ENCODE measurements around the gene RASGRF2.
"Not testable (repeated sequence)": the region's sequence is repeated elsewhere in the genome, so short reads cannot be mapped to it uniquely, and the experiment has no call there.

Gene RASGRF2

GRCh38 chr5:81023261-81023970 lies 63.3 kb downstream of the RASGRF2 start:
- DNase-seq, result no peak

GRCh38 chr5:81027481-81028058 lies 67.4 kb downstream of the RASGRF2 start:
- DNase-seq, result no peak

DNA sequence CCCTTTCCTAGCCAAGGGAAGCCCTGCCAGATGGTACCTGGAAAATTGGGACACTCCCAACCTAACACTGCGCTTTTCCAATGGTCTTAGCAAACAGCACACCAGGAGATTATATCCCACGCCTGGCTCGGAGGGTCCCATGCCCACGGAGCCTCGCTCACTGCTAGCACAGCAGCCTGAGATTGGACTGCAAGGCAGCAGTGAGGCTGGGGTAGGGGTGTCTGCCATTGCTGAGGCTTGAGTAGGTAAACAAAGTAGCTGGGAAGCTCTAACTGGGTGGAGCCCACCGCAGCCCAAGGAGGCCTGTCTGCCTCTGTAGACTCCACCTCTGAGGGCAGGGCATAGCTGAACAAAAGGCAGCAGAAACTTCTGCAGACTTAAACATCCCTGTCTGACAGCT lies 68.7 kb downstream of the RASGRF2 start:
- DNase-seq, result not testable (repeated sequence)

GRCh38 chr5:81029736-81030135 lies 69.6 kb downstream of the RASGRF2 start:
- not testable (repeated sequence) for DNase-seq

DNA sequence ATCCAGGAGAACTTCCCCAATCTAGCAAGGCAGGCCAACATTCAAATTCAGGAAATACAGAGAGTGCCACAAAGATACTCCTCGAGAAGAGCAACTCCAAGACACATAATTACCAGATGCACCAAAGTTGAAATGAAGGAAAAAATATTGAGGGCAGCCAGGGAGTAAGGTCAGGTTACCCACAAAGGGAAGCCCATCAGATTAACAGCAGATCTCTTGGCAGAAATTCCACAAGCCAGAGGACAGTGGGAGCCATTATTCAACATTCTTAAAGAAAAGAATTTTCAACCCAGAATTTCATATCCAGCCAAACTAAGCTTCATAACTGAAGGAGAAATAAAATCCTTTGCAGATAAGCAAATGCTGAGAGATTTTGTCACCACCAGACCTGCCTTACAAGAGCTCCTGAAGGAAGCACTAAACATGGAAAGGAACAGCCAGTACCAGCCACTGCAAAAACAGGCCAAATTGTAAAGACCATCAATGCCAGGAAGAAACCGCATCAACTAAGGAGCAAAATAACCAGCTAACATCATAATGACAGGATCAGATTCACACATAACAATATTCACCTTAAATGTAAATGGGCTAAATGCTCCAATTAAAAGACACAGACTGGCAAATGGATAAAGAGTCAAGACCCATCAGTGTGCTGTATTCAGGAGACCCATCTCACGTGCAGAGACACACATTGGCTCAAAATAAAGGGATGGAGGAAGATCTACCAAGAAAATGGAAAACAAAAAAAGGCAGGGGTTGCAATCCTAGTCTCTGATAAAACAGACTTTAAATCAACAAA lies 70.3 kb downstream of the RASGRF2 start:
- not testable (repeated sequence) for DNase-seq

GRCh38 chr5:81035522-81035921 lies 75.4 kb downstream of the RASGRF2 start:
- no peak for DNase-seq

DNA sequence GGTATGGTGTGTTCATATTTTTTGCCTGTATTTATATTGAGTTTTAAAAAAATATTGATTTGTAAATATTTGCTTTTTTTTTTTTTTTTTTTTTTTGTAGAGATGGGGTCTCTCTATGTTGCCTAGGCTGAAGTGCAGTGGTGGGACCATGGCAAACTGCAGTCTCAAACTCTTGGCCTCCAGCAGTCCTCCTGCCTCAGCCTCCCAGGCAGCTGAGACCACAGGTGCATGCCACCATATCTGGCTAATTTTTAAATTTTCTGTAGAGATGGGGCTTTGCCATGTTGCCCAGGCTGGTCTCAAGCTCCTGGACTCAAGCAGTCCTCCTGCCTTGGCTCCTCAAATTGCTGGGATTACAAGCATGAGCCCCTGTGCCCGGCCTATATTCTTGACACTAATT lies 78.3 kb downstream of the RASGRF2 start:
- no peak for DNase-seq

GRCh38 chr5:81044868-81045267 lies 84.7 kb downstream of the RASGRF2 start:
- no peak for DNase-seq

DNA sequence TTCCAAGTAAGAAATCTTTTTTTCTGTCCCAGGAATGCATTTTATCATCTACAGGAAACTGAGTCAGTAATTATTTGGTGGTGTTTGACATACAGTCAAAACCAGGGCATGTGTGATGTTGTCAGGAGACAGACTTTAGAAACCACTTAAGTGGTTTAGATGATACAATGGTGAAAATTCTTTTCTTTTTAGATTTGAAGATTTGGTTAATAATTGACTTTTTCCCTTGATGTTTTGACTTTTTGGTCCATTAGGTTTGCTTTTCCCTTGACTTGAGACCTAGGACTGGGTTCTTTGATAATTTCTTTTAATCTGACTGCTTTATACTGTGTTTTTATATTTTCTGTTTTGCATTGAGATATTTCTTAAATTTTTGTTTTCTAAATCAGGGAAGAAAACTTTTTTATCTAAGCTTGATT lies 85.2 kb downstream of the RASGRF2 start:
- no peak for DNase-seq

- no peak for DNase-seq
Observed at GRCh38 chr5:81046041-81046440, 85.9 kb downstream of the RASGRF2 start.

DNA sequence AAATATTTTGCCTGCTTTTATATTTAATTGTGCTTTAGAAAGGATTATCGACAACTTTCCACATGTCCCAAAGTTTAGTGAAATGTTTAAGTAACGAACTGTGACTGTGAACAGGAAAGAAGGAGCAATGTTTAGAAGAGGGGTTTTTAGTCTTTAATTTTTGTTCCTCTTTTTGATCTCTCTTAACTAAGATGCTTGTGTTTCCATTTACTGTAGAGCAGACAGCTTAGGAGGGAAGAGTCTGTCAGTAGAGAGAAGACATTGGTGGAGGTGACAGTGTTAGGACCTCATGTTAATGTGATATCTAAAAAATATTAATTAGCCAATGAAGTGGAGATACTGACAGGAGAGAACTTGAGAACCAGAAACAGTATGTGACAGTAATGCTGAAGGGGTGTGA lies 92.2 kb downstream of the RASGRF2 start:
- no peak for DNase-seq

GRCh38 chr5:81053282-81053681 lies 93.1 kb downstream of the RASGRF2 start:
- not testable (repeated sequence) for DNase-seq

DNA sequence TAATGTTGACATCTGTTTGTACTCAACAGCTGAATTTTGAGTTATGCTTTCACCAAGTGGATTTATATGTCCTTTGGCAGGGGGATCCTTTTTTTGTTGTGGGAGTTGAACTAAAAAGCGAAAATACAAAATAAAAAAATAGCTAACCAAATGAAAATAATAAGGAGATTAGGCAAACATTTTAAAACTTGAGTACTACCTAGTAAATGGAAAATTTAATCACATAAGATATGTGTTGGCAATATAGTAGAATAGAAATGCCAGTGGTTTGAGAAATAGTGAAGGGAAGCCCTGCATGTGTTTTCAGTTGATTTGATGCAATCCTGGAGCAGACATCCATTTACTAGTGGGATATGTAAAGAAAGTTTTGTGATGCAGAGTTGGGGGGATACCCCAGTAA lies 98.0 kb downstream of the RASGRF2 start:
- DNase-seq, result no peak

DNA sequence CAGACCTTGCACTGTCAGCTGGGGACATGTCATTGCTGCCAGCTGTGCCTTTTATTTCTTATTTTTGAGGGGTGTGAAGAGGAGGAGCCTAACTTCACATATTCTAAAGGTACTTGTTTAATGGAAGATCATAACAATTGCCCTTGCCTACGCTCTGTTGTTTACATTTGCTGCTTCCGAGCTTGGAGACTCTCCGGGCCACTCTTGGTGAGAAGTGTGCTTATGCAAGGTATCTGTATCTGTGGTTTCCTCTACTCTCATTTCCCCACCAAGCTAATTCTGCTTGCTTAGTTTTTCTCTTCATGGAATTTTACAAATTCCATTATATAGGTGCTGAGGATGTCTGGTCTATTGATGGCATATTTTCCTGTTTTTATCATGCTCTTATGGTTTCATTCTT lies 105.3 kb downstream of the RASGRF2 start:
- DNase-seq, result no peak

- DNase-seq, result no peak
Observed at GRCh38 chr5:81066102-81066501, 105.9 kb downstream of the RASGRF2 start.

- DNase-seq, result no peak
Observed at GRCh38 chr5:81067406-81067805, 107.2 kb downstream of the RASGRF2 start.

DNA sequence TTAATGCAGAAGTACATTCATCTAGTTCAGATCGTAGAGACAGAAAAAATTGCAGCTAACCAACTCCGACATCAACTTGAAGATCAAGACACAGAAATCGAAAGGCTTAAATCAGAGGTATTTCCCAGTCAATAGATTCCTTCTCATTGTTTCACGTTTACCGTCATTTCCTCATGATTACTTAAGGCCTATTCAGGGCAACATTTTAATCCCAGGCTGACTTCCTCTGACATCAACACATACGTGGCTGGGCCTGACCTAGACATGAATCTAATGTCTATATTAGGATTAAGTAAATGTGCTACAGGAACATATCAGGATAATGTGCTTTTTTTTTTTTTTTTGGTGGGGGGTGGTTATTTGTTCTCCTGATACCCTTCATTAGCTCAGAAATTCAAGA lies 107.9 kb downstream of the RASGRF2 start:
- no peak for DNase-seq

- no peak for DNase-seq
Observed at GRCh38 chr5:81068635-81069034, 108.5 kb downstream of the RASGRF2 start.

GRCh38 chr5:81069990-81070389 lies 109.8 kb downstream of the RASGRF2 start:
- no peak for DNase-seq

- no peak for DNase-seq
Observed at GRCh38 chr5:81070571-81071255, 110.5 kb downstream of the RASGRF2 start.

- DNase-seq, result no peak
Observed at GRCh38 chr5:81075041-81075440, 114.9 kb downstream of the RASGRF2 start.

DNA sequence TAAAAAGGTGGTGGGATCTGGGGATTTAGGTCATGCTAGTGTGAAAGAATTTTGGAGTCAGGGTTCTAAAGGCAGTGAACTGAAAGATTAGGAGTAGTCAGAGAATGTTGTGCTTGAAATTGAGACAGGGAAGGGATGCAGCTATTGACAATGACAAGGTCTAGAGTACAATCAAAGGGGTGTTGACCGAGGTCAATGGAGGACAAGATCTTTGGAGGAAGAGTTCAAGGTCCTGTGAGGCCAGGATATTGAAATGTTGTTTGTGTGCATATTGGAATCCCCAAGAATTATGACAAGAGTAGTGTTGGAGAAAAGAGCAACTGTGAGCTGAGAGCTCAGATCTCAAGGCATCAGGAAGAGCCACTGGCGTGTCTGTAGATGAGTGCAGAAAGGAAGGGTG lies 116.9 kb downstream of the RASGRF2 start:
- no peak for DNase-seq

DNA sequence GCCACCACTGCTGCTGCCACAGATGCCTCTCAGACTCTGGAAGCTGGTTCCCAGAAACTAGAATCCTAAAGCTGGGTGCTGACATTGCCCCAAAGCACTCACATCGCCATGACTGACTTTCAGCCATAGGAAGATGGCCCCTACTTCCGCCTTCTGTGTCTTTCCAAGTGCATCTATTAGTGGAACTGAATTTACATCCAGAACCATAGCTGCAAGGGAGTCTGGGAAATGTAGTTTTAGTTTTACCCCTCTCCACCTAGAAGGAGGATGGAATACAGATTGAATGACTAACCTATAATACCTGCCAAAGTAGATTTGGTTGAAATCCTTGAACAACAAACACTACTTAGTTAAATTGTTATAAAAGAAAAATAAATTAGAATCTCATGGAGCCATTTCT lies 118.8 kb downstream of the RASGRF2 start:
- no peak for DNase-seq

All from stimulated activated CD4-positive, alpha-beta T cell treated with anti-CD3 and anti-CD28 coated beads, Interleukin-12 subunit alpha, Interleukin-12 subunit beta, amount 100 ng/mL, for 4 hours (primary cell).